ENCODE results near the gene PRKCB.

DNA sequence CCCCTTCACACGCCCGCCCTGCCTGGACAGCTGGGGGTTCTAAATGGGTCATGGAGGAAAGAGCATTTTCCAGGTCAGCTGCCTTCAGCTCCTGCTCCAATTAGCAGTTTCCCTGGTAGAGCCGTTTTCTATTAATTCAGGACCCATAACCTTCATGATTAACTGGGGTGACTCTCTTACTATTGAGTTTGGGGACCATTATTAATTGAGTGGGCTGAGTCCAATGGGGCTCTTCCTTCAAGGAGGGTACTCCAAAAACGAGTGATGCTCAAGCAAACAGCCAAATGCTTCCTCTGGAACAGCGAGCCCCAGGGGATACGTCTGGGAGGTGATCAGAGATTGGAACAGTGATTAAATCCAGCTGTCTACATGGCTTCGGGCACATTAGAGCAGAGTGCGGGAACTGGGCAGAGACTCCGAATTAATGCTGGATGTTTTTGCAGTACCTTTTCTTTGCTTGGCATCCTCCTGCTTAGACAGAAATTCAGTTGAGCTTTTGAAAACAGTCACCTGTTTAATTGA is 352.3 kb downstream of the PRKCB start:
- TF ChIP-seq, protein P1, sequence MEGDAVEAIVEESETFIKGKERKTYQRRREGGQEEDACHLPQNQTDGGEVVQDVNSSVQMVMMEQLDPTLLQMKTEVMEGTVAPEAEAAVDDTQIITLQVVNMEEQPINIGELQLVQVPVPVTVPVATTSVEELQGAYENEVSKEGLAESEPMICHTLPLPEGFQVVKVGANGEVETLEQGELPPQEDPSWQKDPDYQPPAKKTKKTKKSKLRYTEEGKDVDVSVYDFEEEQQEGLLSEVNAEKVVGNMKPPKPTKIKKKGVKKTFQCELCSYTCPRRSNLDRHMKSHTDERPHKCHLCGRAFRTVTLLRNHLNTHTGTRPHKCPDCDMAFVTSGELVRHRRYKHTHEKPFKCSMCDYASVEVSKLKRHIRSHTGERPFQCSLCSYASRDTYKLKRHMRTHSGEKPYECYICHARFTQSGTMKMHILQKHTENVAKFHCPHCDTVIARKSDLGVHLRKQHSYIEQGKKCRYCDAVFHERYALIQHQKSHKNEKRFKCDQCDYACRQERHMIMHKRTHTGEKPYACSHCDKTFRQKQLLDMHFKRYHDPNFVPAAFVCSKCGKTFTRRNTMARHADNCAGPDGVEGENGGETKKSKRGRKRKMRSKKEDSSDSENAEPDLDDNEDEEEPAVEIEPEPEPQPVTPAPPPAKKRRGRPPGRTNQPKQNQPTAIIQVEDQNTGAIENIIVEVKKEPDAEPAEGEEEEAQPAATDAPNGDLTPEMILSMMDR (IDR thresholded peaks at IDR 0.05), result no peak
- no peak for TF ChIP-seq EP300 (IDR thresholded peaks at IDR 0.05)

Measured in ovary (tissue), 3 donors.